T-helper 2 cell treated with Interferon-gamma antibody and Interleukin-4, amounts not matched to agents 5 μg/mL and 100 μg/mL, for 36 hours (primary cell): ENCODE measurements around the gene ZNF20.
"Not testable (repeated sequence)": the region's sequence is repeated elsewhere in the genome, so short reads cannot be mapped to it uniquely, and the experiment has no call there.

Source experiments
- DNase-seq: peaks from one replicate; pipeline ENCODE4 v3.0.0; 2021; ENCODE audit warnings: low spot score
- H3K27ac Mint-ChIP-seq: one replicate; pipeline ENCODE4 v1.8.0; 2021; ENCODE audit warnings: mild to moderate bottlenecking, mixed read lengths
- H3K27me3 Mint-ChIP-seq: one replicate; pipeline ENCODE4 v1.8.0; 2021; ENCODE audit warnings: low read depth, mixed read lengths
- H3K36me3 Mint-ChIP-seq: one replicate; pipeline ENCODE4 v1.8.0; 2021; ENCODE audit warnings: low read depth, mixed read lengths
- H3K4me1 Mint-ChIP-seq: one replicate; pipeline ENCODE4 v1.8.0; 2021; ENCODE audit warnings: low read depth, mixed read lengths
- H3K4me3 Mint-ChIP-seq: one replicate; pipeline ENCODE4 v1.8.0; 2022; ENCODE audit warnings: mild to moderate bottlenecking, moderate library complexity, mixed read lengths
- H3K9me3 Mint-ChIP-seq: one replicate; pipeline ENCODE4 v1.8.0; 2021; ENCODE audit warnings: mixed read lengths

The ZNF20 gene

DNA sequence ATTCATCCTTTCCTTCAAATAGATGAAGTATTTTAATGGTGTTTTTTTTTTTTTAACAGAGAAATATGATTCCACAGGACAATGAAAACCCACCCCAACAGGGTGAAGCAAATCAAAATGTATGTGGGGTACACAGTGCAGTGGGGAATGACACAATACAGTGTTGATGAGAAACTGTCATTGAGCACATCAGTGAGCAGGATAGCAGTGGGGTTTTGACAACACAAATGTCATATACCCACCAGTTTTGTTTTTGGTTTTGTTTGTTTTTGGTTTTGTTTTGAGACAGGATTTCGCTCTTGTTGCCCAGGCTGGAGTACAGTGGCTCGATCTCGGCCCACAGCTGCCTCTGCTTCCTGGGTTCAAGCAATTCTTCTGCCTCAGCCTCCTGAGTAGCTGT, 46.4 kb downstream of the ZNF20 start:
- Mint-ChIP-seq H3K27ac (no peak overlapping the region), H3K36me3 (peaks cover 27% of the 10 kb centered on the region), H3K4me3 (no peak overlapping the region), H3K27me3 (no peaks in the 10 kb centered on the region), H3K9me3 (peaks cover 36% of the 10 kb centered on the region), H3K4me1 (peaks cover 7% of the 10 kb centered on the region)
- DNase-seq: no peak

DNA sequence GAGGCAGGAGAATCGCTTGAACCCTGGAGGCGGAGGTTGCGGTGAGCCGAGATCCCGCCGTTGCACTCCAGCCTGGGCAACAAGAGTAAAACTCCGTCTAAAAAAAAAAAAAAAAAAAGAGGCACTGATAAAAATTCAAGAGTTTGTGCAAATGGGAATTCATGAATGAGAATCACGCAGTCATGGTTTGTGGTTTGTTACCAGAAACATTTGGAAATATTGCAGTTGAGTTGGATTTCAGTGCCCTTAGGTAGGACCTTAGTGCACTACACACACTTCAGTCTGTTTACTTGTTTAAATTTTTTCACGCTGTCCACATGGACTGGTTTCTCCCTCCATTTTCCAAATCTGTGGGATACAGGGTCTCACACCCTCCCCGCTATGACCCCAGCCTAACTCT, 47.2 kb downstream of the ZNF20 start:
- H3K4me3 Mint-ChIP-seq: peak overlapping the region; percentile 87
- H3K4me1 Mint-ChIP-seq: peaks cover 7% of the 10 kb centered on the region
- no peak for DNase-seq
- H3K27ac Mint-ChIP-seq: peak overlapping the region; percentile 71
- peaks cover 23% of the 10 kb centered on the region for H3K36me3 Mint-ChIP-seq
- H3K9me3 Mint-ChIP-seq: peaks cover 29% of the 10 kb centered on the region
- no peaks in the 10 kb centered on the region for H3K27me3 Mint-ChIP-seq

DNA sequence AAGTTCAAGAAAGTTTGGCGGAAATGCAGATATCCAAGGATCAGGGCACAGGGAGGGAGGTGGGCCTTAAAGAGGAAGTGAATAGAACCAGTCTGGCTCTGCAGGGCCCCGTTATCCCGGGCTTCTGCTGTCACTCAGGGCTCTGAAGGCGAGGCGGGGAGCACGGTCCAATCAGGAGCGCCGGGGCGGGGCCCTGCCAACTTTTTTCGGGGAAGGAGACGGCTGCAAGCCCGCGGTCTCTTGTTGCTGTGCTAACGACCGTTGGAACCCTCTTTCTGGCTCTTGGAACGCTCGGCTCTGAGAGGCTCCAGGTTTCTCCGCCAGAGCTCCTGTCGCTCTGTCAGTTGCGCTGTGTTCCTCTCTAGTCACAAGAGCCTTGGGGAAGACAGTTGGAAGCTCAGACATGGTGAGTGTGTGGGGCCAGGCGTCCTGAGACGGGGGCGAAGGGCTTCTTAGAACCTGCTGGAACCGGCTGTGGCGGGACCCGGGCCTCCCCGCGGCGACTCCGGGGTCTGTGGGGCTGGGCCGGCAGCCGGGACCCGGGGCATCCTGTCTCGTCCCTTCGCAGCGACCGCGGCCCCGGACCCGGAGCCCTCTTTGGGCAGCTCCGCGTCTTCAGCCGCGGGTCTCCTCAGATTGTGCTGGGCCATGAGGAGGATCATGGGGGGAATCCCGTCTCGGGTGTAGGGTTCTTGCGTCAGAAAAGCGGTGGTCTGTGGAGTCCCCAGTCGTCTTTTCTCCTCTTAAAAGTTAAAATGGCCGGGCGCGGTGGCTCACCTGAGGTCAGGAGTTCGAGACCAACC, 47.9 kb downstream of the ZNF20 start:
- H3K27me3 Mint-ChIP-seq: no peaks in the 10 kb centered on the region
- H3K27ac Mint-ChIP-seq: peak overlapping the region; percentile 83
- peaks cover 30% of the 10 kb centered on the region for H3K9me3 Mint-ChIP-seq
- peak overlapping the region; percentile 87 for H3K4me3 Mint-ChIP-seq
- peaks cover 22% of the 10 kb centered on the region for H3K36me3 Mint-ChIP-seq
- DNase-seq: peak; percentile 70
- H3K4me1 Mint-ChIP-seq: peaks cover 7% of the 10 kb centered on the region

DNA sequence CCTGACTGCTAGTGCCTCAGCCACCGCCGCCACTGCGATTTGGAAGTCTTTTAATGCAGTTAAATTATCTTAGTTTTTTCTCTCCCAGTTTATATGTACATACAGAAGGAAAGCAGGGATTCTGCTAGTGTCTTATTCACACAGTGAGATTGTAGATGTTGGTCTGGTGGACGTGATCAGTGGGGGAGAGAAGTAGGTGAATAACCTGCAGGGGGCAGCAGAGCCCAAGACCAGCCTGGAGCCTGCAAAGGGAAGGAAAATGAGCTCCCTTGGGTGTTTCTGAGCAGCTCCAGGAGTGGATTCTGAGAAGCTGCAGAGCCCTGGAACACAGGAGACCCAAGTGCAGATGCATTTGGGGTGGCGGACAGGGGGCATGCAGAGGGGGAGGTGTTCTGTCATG, 49.3 kb downstream of the ZNF20 start:
- H3K27ac Mint-ChIP-seq: peak overlapping the region; percentile 1
- H3K36me3 Mint-ChIP-seq: peaks cover 18% of the 10 kb centered on the region
- DNase-seq: peak; percentile 36
- H3K9me3 Mint-ChIP-seq: peaks cover 24% of the 10 kb centered on the region
- peak overlapping the region; percentile 55 for H3K4me3 Mint-ChIP-seq
- H3K4me1 Mint-ChIP-seq: peaks cover 7% of the 10 kb centered on the region
- H3K27me3 Mint-ChIP-seq: no peaks in the 10 kb centered on the region

DNA sequence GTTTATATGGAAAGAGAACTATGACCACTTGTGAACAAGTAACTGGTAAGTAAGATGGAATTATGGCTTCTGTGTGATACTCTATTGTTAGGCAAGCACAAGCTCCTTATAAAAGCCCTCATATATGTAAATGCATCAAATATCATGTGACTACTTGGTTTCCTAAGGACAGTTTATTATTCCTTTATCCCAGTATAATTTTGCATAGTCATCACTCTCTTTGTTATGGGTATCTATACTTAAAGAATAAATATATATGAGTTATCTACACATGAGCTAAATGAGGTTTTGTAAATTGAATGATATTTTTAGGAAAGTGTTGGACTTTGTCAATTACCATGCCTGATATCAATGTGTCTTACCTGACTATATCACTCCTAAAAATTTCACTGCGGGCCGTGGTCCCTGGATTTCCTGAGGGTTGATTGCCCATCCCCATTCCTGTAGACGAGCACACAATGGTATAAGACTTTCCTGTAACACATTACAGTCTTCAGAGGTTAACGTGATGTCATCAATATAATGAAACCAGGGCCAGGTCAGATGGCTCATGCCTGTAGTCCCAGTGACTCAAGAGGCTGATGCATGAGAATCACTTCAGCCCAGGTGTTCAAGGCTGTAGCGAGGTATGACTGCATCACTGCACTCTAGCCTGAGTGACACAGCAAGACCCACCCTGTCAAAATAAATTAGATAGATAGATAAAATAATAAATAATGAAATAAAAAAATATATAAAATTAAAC, 54.9 kb downstream of the ZNF20 start:
- no peak for DNase-seq
- Mint-ChIP-seq H3K27me3 (no peaks in the 10 kb centered on the region), H3K9me3 (peaks cover 23% of the 10 kb centered on the region), H3K4me3 (no peak overlapping the region), H3K27ac (no peak overlapping the region), H3K4me1 (no peaks in the 10 kb centered on the region), H3K36me3 (peaks cover 4% of the 10 kb centered on the region)

DNA sequence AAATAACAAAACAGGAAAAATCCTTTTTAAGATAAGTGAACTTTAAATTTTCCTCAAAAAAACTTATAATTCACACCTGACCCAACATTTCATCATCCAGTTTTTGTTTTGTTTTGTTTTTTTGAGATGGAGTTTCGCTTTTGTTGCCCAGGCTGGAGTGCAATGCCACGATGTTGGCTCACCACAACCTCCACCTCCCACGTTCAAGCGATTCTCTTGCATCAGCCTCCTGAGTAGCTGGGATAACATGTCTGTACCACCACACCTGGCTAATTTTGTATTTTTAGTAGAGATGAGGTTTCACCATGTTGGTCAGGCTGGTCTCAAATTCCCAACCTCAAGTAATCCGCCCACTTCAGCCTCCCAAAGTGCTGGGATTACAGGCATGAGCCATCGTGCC, 56.8 kb downstream of the ZNF20 start:
- not testable (repeated sequence) for H3K27ac Mint-ChIP-seq, H3K36me3 Mint-ChIP-seq, H3K27me3 Mint-ChIP-seq, H3K4me3 Mint-ChIP-seq, H3K4me1 Mint-ChIP-seq, DNase-seq
- peaks cover 21% of the 10 kb centered on the region for H3K9me3 Mint-ChIP-seq
